ENCODE data around the gene PDPN. TPM values are rescaled to one million over a fixed set of nuclear protein-coding genes. Genes with fewer than 3 reads are reported as not detected.
"Not testable (repeated sequence)": the region's sequence is repeated elsewhere in the genome, so short reads cannot be mapped to it uniquely, and the experiment has no call there.

PDPN gene
- total and polyA plus RNA-seq, 9 donors, result 17.6 to 65.4 (median 41.4) TPM

DNA sequence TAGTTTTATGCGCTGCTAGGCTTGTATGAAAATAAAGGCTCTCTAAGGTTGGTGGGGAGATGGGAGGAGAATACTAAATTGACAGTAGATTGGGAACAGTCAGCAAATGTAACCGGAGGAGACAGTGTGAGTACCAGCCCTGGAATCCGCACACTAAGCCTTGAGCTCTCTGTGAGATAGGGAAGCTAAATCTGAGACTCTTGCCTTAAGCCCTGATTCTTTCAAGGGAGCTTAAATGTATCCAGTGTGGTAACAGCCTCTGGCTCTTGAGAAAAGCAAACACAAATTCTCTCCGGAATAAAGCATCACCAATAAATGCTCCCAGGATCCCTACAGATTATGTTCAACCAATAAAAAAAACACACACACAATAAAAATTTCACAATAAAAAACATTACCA lies 33.0 kb upstream of the PDPN start:
- H3K9me3 ChIP-seq, result no peaks in the 10 kb centered on the region
- TF ChIP-seq EP300 (IDR thresholded peaks at IDR 0.05) (no peak), POLR2A (IDR thresholded peaks at IDR 0.05) (no peak)
- TF ChIP-seq, protein P1, sequence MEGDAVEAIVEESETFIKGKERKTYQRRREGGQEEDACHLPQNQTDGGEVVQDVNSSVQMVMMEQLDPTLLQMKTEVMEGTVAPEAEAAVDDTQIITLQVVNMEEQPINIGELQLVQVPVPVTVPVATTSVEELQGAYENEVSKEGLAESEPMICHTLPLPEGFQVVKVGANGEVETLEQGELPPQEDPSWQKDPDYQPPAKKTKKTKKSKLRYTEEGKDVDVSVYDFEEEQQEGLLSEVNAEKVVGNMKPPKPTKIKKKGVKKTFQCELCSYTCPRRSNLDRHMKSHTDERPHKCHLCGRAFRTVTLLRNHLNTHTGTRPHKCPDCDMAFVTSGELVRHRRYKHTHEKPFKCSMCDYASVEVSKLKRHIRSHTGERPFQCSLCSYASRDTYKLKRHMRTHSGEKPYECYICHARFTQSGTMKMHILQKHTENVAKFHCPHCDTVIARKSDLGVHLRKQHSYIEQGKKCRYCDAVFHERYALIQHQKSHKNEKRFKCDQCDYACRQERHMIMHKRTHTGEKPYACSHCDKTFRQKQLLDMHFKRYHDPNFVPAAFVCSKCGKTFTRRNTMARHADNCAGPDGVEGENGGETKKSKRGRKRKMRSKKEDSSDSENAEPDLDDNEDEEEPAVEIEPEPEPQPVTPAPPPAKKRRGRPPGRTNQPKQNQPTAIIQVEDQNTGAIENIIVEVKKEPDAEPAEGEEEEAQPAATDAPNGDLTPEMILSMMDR (IDR thresholded peaks at IDR 0.05), result no peak
- H3K36me3 ChIP-seq, result no peaks in the 10 kb centered on the region
- intact Hi-C loops (cut with DNase I), result no loop called here
- H3K4me3 ChIP-seq, result no peak overlapping the region
- WGBS, 3 donors, result 32 to 46% (median 33%) methylated on average over 4 of the region's 4 CpGs
- no peak overlapping the region for H3K27ac ChIP-seq
- H3K27me3 ChIP-seq, result no peaks in the 10 kb centered on the region
- no peaks in the 10 kb centered on the region for H3K4me1 ChIP-seq (ENCODE audit: insufficient read depth)
- DNase-seq, result no peak

DNA sequence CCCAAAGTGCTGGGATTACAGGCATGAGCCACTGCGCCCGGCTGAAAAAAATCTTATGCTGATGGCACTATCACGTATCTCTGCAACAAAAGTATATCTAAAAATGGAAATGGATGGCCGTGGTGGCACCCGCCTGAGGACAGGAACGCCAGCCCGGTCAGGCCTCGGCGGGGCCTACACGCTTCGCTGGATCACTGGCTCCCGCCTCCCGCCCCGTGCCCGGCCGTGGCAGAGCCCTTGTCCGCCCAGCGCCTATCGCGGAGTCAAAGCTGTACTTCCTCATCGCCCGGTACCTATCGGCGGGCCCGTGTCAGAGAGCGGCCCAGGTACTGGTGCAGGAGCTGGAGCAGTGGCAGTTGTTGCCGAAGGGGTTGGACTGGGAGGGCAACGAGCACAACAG lies 28.8 kb upstream of the PDPN start:
- TF ChIP-seq EP300 (IDR thresholded peaks at IDR 0.05) (no peak), POLR2A (IDR thresholded peaks at IDR 0.05) (no peak)
- TF ChIP-seq, protein P1 (IDR thresholded peaks at IDR 0.05), result no peak
- Histone ChIP-seq H3K9me3 (no peaks in the 10 kb centered on the region), H3K27ac (no peak overlapping the region), H3K27me3 (no peaks in the 10 kb centered on the region), H3K4me1 (ENCODE audit: insufficient read depth) (no peaks in the 10 kb centered on the region), H3K4me3 (no peak overlapping the region), H3K36me3 (no peaks in the 10 kb centered on the region)
- no peak for DNase-seq
- intact Hi-C loops (cut with DNase I), result no loop called here
- WGBS, 3 donors, result 96 to 98% (median 97%) methylated on average over 28 of the region's 28 CpGs

DNA sequence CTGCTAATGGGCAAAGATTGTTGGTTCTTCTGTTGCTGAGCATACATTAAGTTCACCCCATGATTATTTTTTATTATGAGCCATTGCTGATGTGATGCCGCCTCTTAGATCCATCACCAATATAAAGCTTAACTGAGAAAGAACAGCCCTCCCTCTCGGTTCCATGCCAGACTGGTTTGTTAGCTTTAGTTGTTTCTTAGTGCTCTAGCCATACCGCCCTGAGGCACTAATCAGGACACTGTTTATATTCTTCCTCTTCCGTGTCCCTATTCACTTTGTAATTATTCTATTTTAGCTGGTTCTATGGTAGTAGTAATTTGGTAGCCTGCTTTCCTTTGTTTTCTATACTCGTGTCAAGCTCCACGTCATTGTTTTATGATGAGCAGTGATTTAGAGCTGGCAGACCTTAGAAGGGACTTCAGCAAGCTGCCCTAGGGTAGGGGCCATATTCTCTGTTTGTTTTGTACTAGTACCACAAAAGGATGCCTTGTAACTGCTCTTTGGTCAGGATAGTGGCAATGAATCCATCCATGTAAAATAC lies 27.3 kb upstream of the PDPN start:
- Histone ChIP-seq H3K36me3 (no peaks in the 10 kb centered on the region), H3K27ac (no peak overlapping the region), H3K4me3 (no peak overlapping the region), H3K4me1 (ENCODE audit: insufficient read depth) (no peaks in the 10 kb centered on the region), H3K27me3 (no peaks in the 10 kb centered on the region), H3K9me3 (no peaks in the 10 kb centered on the region)
- WGBS, 3 donors, result 69 to 77% (median 75%) methylated on average over 6 of the region's 6 CpGs
- intact Hi-C loops (cut with DNase I), result no loop called here
- DNase-seq, result no peak
- TF ChIP-seq, protein P1 (IDR thresholded peaks at IDR 0.05), result no peak
- TF ChIP-seq EP300 (IDR thresholded peaks at IDR 0.05) (no peak), POLR2A (IDR thresholded peaks at IDR 0.05) (no peak)

DNA sequence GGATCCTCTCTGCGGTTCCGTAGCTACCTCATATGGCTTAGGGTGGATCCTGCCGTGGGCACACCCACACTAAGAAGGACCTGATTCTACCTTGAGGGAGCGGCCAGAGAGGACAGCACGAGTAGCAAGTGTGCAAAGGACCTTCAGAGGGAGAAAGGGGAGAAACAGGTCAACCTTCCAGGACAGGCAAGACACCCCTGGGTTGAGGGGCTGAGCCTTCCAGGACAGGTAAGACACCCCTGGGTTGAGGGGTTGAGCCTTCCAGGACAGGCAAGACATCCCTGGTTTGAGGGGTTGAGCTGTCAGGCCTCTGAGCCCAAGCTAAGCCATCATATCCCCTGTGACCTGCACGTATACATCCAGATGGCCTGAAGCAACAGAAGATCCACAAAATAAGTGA lies 23.1 kb upstream of the PDPN start:
- Histone ChIP-seq H3K4me3 (no peak overlapping the region), H3K9me3 (no peaks in the 10 kb centered on the region), H3K4me1 (ENCODE audit: insufficient read depth) (no peaks in the 10 kb centered on the region), H3K27ac (no peak overlapping the region), H3K27me3 (no peaks in the 10 kb centered on the region), H3K36me3 (no peaks in the 10 kb centered on the region)
- intact Hi-C loops (cut with DNase I), result no loop called here
- 84 to 87% (median 85%) methylated on average over 6 of the region's 6 CpGs for WGBS, 3 donors
- DNase-seq, result no peak
- TF ChIP-seq EP300 (IDR thresholded peaks at IDR 0.05) (no peak), POLR2A (IDR thresholded peaks at IDR 0.05) (no peak)
- TF ChIP-seq, protein P1 (IDR thresholded peaks at IDR 0.05), result no peak

DNA sequence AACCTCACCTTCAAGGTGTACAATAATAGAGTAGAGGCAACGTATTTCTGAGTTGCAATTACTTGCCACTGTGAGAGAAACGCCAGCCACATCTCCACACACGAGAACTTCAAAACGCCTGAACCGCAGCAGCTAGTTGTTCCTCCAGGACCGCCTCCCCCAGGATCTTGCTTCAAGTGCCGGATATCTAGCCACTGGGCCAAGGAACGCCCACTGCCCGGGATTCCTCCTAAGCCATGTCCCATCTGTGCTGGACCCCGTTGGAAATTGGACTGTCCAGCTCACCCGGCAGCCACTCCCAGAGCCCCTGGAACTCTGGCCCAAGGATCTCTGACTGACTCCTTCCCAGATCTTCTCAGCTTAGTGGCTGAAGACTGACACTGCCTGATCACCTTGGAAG lies 20.7 kb upstream of the PDPN start:
- H3K4me3 ChIP-seq; DNase-seq; H3K27ac ChIP-seq; H3K36me3 ChIP-seq; H3K9me3 ChIP-seq; intact Hi-C loops (cut with DNase I); H3K4me1 ChIP-seq (ENCODE audit: insufficient read depth); H3K27me3 ChIP-seq: not testable (repeated sequence)
- 89 to 92% (median 90%) methylated on average over 11 of the region's 11 CpGs for WGBS, 3 donors
